BE2C (cell line): ENCODE data around the gene EHD3.

Experiments used
- DNase-seq: peaks from one replicate; pipeline ENCODE4 v3.0.0-alpha.2; 2020
- H3K27me3 ChIP-seq: fragments of 250-450 bp; sonication (Bioruptor Pico); 2 replicates; pipeline ENCODE4 v1.5.1; 2020; ENCODE audit warnings: mild to moderate bottlenecking
- H3K36me3 ChIP-seq: fragments of 250-450 bp; sonication (Bioruptor Pico); 2 replicates; pipeline ENCODE4 v1.5.1; 2020; ENCODE audit warnings: mild to moderate bottlenecking
- H3K4me1 ChIP-seq: fragments of 250-450 bp; sonication (Bioruptor Pico); 2 replicates; pipeline ENCODE4 v1.5.1; 2020
- H3K4me3 ChIP-seq: 2 replicates; pipeline ENCODE4 v1.5.1; 2011; ENCODE audit warnings: low read depth, low read length
- H3K9me3 ChIP-seq: fragments of 250-450 bp; sonication (Bioruptor Pico); 2 replicates; pipeline ENCODE4 v1.5.1; 2020
- TF ChIP-seq, protein P1 (sequence below): IDR thresholded peaks from 2 replicates; pipeline ENCODE4 v1.5.1; 2012; ENCODE audit warnings: mild to moderate bottlenecking, low read depth, low read length

Gene EHD3

GRCh38 chr2:31199206-31199605 is 34.7 kb upstream of the EHD3 start:
- Histone ChIP-seq H3K4me3 (no peak overlapping the region), H3K4me1 (no peaks in the 10 kb centered on the region)
- no peak for DNase-seq

DNA sequence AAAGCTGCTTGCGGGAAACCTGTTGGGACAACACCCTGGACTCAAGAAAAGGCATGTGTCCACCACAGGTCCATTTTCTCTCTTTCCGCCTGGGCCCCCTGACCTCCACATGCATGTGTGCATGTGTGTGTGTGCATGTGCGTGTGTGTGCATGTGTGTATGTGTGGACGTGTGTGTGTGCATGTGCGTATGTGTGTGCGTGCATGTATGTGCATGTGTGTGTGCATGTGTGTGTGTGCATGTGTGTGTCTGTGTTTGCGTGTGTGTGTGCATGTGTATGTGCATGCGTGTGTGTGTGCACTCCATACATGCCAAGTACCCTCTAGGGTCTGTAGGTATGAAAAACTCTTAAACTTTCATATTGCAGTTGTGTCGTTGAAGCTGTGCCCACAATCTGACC is 33.0 kb upstream of the EHD3 start:
- Histone ChIP-seq H3K36me3 (no peaks in the 10 kb centered on the region), H3K4me3 (no peak overlapping the region), H3K27me3 (no peaks in the 10 kb centered on the region), H3K9me3 (no peaks in the 10 kb centered on the region), H3K4me1 (no peaks in the 10 kb centered on the region)
- DNase-seq: no peak
- TF ChIP-seq, protein P1, sequence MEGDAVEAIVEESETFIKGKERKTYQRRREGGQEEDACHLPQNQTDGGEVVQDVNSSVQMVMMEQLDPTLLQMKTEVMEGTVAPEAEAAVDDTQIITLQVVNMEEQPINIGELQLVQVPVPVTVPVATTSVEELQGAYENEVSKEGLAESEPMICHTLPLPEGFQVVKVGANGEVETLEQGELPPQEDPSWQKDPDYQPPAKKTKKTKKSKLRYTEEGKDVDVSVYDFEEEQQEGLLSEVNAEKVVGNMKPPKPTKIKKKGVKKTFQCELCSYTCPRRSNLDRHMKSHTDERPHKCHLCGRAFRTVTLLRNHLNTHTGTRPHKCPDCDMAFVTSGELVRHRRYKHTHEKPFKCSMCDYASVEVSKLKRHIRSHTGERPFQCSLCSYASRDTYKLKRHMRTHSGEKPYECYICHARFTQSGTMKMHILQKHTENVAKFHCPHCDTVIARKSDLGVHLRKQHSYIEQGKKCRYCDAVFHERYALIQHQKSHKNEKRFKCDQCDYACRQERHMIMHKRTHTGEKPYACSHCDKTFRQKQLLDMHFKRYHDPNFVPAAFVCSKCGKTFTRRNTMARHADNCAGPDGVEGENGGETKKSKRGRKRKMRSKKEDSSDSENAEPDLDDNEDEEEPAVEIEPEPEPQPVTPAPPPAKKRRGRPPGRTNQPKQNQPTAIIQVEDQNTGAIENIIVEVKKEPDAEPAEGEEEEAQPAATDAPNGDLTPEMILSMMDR: no peak

More at GRCh38 chr2:31199206-31199605, 34.7 kb upstream of the EHD3 start:
- H3K27me3 ChIP-seq: no peaks in the 10 kb centered on the region
- no peaks in the 10 kb centered on the region for H3K36me3 ChIP-seq
- no peaks in the 10 kb centered on the region for H3K9me3 ChIP-seq
- TF ChIP-seq, protein P1: no peak

DNA sequence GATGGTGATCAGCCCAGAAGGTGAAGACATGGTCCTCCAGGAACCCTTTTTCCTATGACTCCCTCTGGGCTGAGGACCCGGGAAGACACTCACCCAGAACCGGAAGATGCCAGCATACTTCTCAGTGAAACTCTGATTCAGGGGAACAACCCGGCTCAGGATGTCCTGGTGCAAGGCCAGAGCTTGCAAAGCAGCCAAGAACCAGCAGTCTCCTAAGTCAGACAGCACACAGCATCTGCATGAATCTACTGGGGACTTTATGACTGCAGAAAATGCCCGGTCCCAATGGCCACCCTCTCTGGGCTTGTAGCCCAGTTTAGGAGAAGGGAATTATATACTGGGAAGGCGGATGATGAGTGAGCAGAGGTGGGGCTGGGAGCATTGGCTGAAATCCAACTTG is 31.9 kb upstream of the EHD3 start:
- no peak for DNase-seq
- Histone ChIP-seq H3K4me3 (no peak overlapping the region), H3K4me1 (no peaks in the 10 kb centered on the region), H3K27me3 (no peaks in the 10 kb centered on the region), H3K36me3 (no peaks in the 10 kb centered on the region), H3K9me3 (no peaks in the 10 kb centered on the region)
- TF ChIP-seq, protein P1: no peak

DNA sequence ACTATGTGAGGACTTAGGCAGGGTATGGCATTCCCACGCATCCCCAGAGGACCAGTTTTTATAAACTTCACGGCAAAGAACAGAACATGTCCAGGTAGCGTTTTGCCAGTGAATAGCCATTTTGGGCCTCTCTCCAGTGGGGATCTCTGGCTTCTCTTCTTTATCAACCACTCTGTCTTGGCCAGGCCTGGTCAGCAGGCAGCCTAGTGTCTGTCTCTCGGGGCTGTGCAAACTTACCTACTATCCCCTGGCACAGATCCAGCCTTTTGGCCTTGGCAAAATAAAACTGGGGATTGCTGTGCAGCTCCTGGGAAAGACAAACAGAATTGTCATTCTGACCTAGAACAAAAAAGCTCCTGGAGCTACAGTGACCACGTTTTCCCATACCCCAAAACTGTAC is 31.1 kb upstream of the EHD3 start:
- no peak for DNase-seq
- TF ChIP-seq, protein P1: no peak
- H3K4me3 ChIP-seq: no peak overlapping the region
- H3K9me3 ChIP-seq: no peaks in the 10 kb centered on the region
- no peaks in the 10 kb centered on the region for H3K27me3 ChIP-seq
- no peaks in the 10 kb centered on the region for H3K36me3 ChIP-seq
- H3K4me1 ChIP-seq: no peaks in the 10 kb centered on the region

- Histone ChIP-seq H3K4me1 (no peaks in the 10 kb centered on the region), H3K27me3 (no peaks in the 10 kb centered on the region), H3K4me3 (no peak overlapping the region), H3K9me3 (no peaks in the 10 kb centered on the region), H3K36me3 (no peaks in the 10 kb centered on the region)
- DNase-seq: no peak
- TF ChIP-seq, protein P1: no peak
Measured at GRCh38 chr2:31203916-31204315, 30.0 kb upstream of the EHD3 start.

- TF ChIP-seq, protein P1: no peak
- no peaks in the 10 kb centered on the region for H3K36me3 ChIP-seq
- no peaks in the 10 kb centered on the region for H3K9me3 ChIP-seq
- no peaks in the 10 kb centered on the region for H3K4me1 ChIP-seq
- H3K27me3 ChIP-seq: no peaks in the 10 kb centered on the region
- no peak for DNase-seq
- no peak overlapping the region for H3K4me3 ChIP-seq
Measured at GRCh38 chr2:31204783-31205182, 29.2 kb upstream of the EHD3 start.
